ENCODE measurements around the gene ALKBH5.

Gene ALKBH5

GRCh38 chr17:18173740-18174139 is 9.9 kb upstream of the ALKBH5 start:
- Mint-ChIP-seq H3K9me3 (no peaks in the 10 kb centered on the region), H3K27ac (no peak overlapping the region), H3K36me3 (peaks cover 7% of the 10 kb centered on the region), H3K4me1 (no peaks in the 10 kb centered on the region), H3K4me3 (no peak overlapping the region)
- ATAC-seq, result no peak
- no peak for DNase-seq (ENCODE audit: low spot score in 2 of 2)

- H3K4me3 Mint-ChIP-seq, result no peak overlapping the region
- H3K4me1 Mint-ChIP-seq, result peaks cover 14% of the 10 kb centered on the region
- DNase-seq (ENCODE audit: low spot score in 2 of 2) (no peak), ATAC-seq (no peak)
- H3K9me3 Mint-ChIP-seq, result no peaks in the 10 kb centered on the region
- peaks cover 7% of the 10 kb centered on the region for H3K36me3 Mint-ChIP-seq
- peak overlapping the region; percentile 75 for H3K27ac Mint-ChIP-seq
These were observed 7.5 kb upstream of the ALKBH5 start for GRCh38 chr17:18176176-18176575.

GRCh38 chr17:18177133-18177532 is 6.5 kb upstream of the ALKBH5 start:
- Mint-ChIP-seq H3K4me3 (no peak overlapping the region), H3K36me3 (peaks cover 16% of the 10 kb centered on the region), H3K9me3 (no peaks in the 10 kb centered on the region), H3K27ac (no peak overlapping the region), H3K4me1 (peaks cover 24% of the 10 kb centered on the region)
- ATAC-seq, result no peak
- no peak for DNase-seq (ENCODE audit: low spot score in 2 of 2)

- no peak overlapping the region for H3K4me3 Mint-ChIP-seq
- H3K36me3 Mint-ChIP-seq, result peaks cover 22% of the 10 kb centered on the region
- H3K4me1 Mint-ChIP-seq, result peaks cover 30% of the 10 kb centered on the region
These were observed 5.9 kb upstream of the ALKBH5 start for GRCh38 chr17:18177722-18178121.

GRCh38 chr17:18179196-18179595 is 4.4 kb upstream of the ALKBH5 start:
- no peak overlapping the region for H3K4me3 Mint-ChIP-seq
- no peaks in the 10 kb centered on the region for H3K9me3 Mint-ChIP-seq
- peaks cover 32% of the 10 kb centered on the region for H3K4me1 Mint-ChIP-seq
- H3K36me3 Mint-ChIP-seq, result peaks cover 37% of the 10 kb centered on the region
- peak overlapping the region; percentile 48 for H3K27ac Mint-ChIP-seq
- DNase-seq (ENCODE audit: low spot score in 2 of 2) (no peak), ATAC-seq (no peak)

More at GRCh38 chr17:18177722-18178121, 5.9 kb upstream of the ALKBH5 start:
- DNase-seq (ENCODE audit: low spot score in 2 of 2) (no peak), ATAC-seq (no peak)
- no peaks in the 10 kb centered on the region for H3K9me3 Mint-ChIP-seq
- no peak overlapping the region for H3K27ac Mint-ChIP-seq

- H3K4me1 Mint-ChIP-seq, result peaks cover 32% of the 10 kb centered on the region
- H3K9me3 Mint-ChIP-seq, result no peaks in the 10 kb centered on the region
- DNase-seq (ENCODE audit: low spot score in 2 of 2), result no peak
- peak overlapping the region; percentile 76 for H3K4me3 Mint-ChIP-seq
- ATAC-seq, result no peak
- peaks cover 43% of the 10 kb centered on the region for H3K36me3 Mint-ChIP-seq
- H3K27ac Mint-ChIP-seq, result peak overlapping the region; percentile 48
These were observed 3.8 kb upstream of the ALKBH5 start for GRCh38 chr17:18179804-18180203.

DNA sequence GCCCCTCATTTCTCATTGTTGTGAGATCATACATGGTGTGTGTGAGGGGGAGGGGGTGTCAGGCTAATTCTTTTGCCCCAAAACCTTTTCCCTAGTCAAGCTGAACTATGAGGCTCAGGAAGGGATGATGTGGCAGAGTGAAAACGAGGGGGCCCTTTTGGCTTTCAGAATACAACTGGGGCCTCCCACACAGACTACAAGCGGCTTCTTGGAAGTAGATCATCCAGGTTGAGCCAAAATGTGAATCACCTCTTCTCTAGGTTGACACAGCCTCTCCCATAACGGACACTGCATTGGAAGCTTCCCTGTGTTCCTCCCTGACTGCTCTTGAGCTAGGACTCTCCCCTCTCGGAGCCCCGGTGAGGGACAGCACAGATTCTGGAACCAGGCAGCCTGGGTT is 2.3 kb upstream of the ALKBH5 start:
- peaks cover 40% of the 10 kb centered on the region for H3K4me1 Mint-ChIP-seq
- peak overlapping the region; percentile 98 for H3K27ac Mint-ChIP-seq
- H3K4me3 Mint-ChIP-seq, result peak overlapping the region; percentile 76
- no peaks in the 10 kb centered on the region for H3K9me3 Mint-ChIP-seq
- DNase-seq (ENCODE audit: low spot score in 2 of 2) (peak; percentile 28 to 64), ATAC-seq (peak; percentile 27)
- H3K36me3 Mint-ChIP-seq, result peaks cover 54% of the 10 kb centered on the region

- no peak for ATAC-seq
- Mint-ChIP-seq H3K4me1 (peaks cover 50% of the 10 kb centered on the region), H3K4me3 (peak overlapping the region; percentile 76), H3K27ac (peak overlapping the region; percentile 98), H3K9me3 (no peaks in the 10 kb centered on the region), H3K36me3 (peaks cover 61% of the 10 kb centered on the region)
- DNase-seq (ENCODE audit: low spot score in 2 of 2), result no peak
These were observed 1.3 kb upstream of the ALKBH5 start for GRCh38 chr17:18182110-18182977.

DNA sequence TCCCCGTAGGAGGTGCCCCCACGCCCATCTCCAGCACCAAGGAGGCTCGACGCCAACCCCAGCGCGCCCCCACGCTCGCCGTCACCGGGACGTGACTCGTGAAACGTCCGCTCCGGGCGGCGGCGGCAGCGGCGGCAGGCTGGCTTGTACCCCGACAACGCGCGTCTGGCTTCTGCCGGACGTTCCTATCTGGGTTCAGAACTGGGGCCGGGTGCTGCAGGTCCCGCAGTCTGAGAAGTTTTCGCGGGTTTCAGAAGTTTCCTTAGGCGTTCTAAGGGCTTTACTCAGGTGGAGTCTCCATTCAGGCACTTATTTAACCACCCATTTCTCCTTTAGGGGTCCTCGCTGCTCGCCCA is 672 bp upstream of the ALKBH5 start:
- Mint-ChIP-seq H3K27ac (peak overlapping the region; percentile 98), H3K36me3 (peaks cover 67% of the 10 kb centered on the region), H3K9me3 (no peaks in the 10 kb centered on the region), H3K4me1 (peaks cover 56% of the 10 kb centered on the region), H3K4me3 (peak overlapping the region; percentile 76)
- peak; percentile 55 for ATAC-seq
- DNase-seq (ENCODE audit: low spot score in 2 of 2), result peak; percentile 82 to 92

- peak; percentile 3 for ATAC-seq
- H3K4me1 Mint-ChIP-seq, result peaks cover 63% of the 10 kb centered on the region
- peak overlapping the region; percentile 98 for H3K27ac Mint-ChIP-seq
- peaks cover 81% of the 10 kb centered on the region for H3K36me3 Mint-ChIP-seq
- H3K4me3 Mint-ChIP-seq, result peak overlapping the region; percentile 76
- no peaks in the 10 kb centered on the region for H3K9me3 Mint-ChIP-seq
- DNase-seq (ENCODE audit: low spot score in 2 of 2), result peak; percentile 50 to 81
These were observed 759 bp downstream of the ALKBH5 start for GRCh38 chr17:18184143-18185031.

DNA sequence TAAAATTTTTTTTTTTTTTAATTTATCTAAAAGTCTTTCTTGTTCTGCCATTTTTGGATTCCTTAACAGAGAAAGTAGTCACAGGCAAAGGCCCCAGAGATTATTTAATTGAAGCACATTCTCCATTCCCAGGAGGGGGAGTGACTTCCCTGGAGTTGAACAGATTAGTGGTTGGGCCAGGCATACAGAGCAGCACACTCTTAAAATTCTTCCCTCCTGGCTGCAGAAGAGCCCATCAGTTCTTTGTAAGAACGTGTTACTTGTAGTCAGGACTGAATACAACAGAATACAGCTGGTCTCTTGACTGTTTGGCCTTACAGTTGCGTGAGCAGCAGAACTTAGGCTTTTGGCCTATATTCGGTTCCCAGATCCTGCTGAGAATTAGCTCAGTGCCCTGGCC is 1.8 kb downstream of the ALKBH5 start:
- H3K4me1 Mint-ChIP-seq, result peaks cover 65% of the 10 kb centered on the region
- H3K4me3 Mint-ChIP-seq, result peak overlapping the region; percentile 76
- peaks cover 91% of the 10 kb centered on the region for H3K36me3 Mint-ChIP-seq
- H3K9me3 Mint-ChIP-seq, result no peaks in the 10 kb centered on the region
- ATAC-seq, result no peak
- DNase-seq (ENCODE audit: low spot score in 2 of 2), result no peak
- H3K27ac Mint-ChIP-seq, result peak overlapping the region; percentile 98

DNA sequence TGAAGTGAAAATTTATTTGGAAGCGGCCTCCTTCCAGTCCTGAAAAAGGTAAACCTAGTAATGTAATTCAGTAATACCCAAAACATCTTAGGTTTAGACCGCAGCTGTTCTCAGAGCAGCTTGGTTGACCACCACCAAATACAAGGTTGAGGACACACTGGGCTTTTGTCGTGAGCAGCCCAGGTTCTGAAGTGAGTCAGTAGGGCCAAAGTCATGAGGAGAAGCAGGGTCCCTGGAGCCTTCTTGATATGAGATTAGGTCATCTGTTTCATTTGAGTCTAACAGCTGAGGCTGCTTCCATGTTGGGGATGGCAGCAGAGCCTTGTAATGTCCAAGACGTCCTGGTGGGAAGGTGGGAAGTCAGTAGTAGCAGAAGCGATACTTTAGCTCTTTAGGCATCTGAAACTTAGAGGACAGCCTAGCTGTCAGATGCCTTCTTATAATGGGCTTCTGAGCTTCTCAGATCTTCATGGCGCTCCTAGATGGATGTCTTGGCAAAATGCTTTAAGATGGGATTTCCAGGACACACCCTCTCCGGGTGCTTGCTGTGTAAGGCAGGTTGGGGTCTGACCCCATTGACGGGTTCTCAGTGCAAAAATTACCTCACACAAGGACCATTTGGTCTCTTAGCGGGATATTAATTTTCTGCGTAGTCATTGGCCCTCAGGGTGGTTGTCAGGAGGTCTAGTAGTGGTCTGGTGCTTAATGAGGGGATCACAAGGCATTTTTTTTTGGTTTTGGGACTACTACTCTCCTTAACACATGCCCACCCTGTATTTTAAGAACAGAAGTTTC is 2.4 kb downstream of the ALKBH5 start:
- H3K9me3 Mint-ChIP-seq, result no peaks in the 10 kb centered on the region
- H3K4me1 Mint-ChIP-seq, result peaks cover 68% of the 10 kb centered on the region
- peak overlapping the region; percentile 98 for H3K27ac Mint-ChIP-seq
- ATAC-seq (no peak), DNase-seq (ENCODE audit: low spot score in 2 of 2) (peak in 1 of 2 donors; percentile 60)
- peaks cover 97% of the 10 kb centered on the region for H3K36me3 Mint-ChIP-seq
- peak overlapping the region; percentile 76 for H3K4me3 Mint-ChIP-seq

GRCh38 chr17:18186627-18186982 is 3.0 kb downstream of the ALKBH5 start:
- DNase-seq (ENCODE audit: low spot score in 2 of 2) (no peak), ATAC-seq (no peak)
- H3K4me1 Mint-ChIP-seq, result peaks cover 68% of the 10 kb centered on the region
- H3K36me3 Mint-ChIP-seq, result peaks cover 100% of the 10 kb centered on the region
- H3K27ac Mint-ChIP-seq, result peak overlapping the region; percentile 98
- peak overlapping the region; percentile 76 for H3K4me3 Mint-ChIP-seq
- no peaks in the 10 kb centered on the region for H3K9me3 Mint-ChIP-seq

DNA sequence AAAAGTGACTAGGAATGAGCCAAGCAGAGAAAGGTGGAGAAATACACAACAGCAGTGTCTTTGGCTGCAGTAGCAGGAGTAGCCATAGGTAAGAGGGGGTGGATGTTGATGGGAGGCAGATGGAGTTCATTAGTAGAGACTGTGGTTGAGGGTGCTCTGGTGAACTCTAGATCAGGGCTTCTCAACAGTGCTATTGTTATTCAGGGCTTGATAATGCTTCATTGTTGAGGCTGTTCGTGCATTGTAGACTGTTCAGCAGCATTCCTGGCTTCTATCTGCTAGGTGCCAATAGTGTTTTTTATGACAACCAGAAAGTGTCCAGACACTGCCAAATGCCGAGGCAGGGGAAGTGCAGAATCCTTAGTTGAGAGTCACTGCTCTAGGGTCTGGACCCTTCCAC is 3.6 kb downstream of the ALKBH5 start:
- peaks cover 100% of the 10 kb centered on the region for H3K36me3 Mint-ChIP-seq
- H3K4me3 Mint-ChIP-seq, result peak overlapping the region; percentile 76
- DNase-seq (ENCODE audit: low spot score in 2 of 2) (no peak), ATAC-seq (no peak)
- H3K27ac Mint-ChIP-seq, result peak overlapping the region; percentile 98
- peaks cover 64% of the 10 kb centered on the region for H3K4me1 Mint-ChIP-seq
- no peaks in the 10 kb centered on the region for H3K9me3 Mint-ChIP-seq

Measured in stimulated activated effector memory CD8-positive, alpha-beta T cell treated with anti-CD3 and anti-CD28 coated beads, Interleukin-12 subunit alpha, Interleukin-12 subunit beta, amount 100 ng/mL, for 72 hours (primary cell).